NCI-H2107 treated with DMSO at 0.1 percent for 48 hours (cell line): ENCODE measurements around the gene SETD3.

Experiments
- DNase-seq: peaks from one replicate; lab custom pipeline; 2025; ENCODE audit not compliant: unreplicated experiment; lab: John Stamatoyannopoulos, UW

SETD3 gene

DNA sequence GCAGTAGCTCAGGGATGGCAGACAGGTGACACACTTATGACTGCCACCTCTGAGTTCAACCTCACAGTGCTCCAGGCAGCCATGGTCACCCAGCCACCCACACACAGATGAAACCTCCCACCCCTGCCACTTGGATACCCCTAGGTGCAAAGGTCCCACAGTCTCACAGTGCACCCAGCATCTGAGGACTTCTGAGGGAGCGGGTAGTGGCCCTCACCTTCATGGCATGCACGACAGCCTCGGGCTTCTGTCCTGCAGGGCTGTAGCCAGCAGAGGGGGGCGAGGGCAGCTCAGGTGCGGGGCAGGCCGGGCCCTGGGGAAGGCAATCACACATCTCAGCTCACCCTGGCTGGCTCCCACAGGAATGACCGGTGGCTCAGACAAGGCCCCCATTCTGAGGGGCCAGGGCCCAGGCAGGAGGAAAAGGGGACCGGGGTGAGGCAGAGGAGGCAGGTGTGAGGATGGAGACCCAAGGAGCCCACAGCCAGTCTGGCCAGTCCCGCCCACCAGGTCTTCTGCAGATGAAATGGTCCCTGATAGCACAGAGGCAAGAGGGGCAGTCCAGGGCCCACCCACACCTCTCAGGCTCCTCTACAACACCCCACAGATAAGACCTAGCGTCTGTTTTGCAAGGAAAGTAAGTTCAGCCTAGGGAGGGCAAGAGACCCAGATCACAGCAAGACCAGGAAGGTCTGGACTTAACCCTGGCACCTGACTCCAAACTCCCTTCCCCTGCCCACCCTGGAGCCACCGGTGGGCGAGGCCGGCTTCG is 36.4 kb upstream of the SETD3 start:
- DNase-seq = no peak

- no peak for DNase-seq
These were observed 35.7 kb upstream of the SETD3 start for GRCh38 chr14:99516156-99516870.

DNA sequence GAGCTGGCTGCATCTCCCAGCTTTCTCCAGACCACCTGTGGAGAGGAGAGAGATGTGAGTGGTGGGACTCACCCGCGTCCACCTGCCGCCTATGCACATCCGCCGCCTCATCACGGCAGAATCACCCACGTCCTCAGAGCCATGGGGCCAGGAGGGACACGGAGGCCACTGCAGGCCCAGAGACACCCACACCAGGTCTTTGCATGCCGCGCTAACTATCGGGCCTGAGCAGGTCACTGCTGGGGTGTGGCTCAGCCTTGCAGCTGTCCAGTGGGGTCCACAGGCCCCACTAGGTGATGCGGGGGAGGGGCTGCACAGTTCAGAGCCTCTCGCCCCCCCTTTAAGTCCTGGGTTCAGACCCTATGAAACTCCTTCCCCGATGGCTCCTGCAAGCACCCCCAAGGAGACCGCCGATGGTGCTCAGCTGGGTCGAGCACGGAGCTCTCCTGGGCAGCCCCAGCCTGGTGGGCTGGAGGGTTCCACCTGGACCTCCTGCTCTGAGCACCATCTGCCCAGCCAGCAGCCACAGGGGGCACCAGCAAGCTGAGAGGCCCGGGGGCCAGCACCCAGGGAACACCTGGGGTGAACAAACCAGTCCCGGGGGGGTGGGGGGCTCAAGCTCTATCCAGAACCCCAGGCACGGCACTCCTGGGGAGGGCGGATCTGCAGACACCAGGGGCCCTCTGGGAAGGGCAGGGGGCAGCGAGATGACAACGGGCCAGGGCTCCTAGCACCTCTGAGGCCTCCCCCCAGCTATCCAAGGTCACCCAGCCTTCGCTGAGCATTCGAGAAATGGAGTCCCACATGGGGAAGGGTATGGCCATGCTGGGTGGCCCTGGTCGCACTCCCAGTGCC is 34.9 kb upstream of the SETD3 start:
- DNase-seq = no peak

DNA sequence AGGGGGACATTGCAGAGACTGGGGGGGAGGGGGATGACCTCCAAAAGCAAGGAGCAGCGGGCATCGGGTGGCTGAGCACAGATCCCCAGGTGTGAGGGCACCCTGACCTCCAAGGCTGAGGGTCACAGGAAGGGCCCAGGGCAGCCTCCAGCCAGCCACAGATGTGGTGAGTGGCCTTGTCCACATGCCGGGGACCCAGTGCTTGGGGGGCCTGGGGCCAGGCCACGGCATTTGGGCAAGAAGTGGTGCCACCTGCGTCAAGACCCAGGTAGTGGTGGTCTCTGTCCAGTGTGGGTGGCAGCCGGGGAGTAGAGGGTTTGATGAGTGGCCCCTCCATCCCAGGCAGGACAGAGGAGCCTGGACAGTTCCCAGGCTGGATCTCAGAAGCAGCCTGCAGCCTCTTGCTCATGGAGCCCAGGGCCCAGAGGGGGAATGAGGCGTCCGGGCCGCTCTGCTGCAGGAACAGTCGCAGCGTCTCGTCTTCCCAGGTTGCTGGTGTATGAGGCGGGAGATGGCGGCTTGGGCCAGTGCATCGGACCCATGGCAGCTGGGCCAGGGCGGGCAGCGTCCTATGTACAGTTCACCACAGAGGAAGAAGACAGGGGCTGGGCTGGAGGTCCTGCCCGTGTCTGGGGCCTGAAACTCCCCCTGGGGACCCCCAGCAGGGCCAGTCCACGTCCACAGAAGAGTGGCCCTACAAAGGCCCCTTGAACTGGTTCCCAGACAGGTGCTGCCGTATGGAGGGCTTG is 34.1 kb upstream of the SETD3 start:
- DNase-seq = no peak

- no peak for DNase-seq
These were observed 33.4 kb upstream of the SETD3 start for GRCh38 chr14:99513946-99514551.

DNA sequence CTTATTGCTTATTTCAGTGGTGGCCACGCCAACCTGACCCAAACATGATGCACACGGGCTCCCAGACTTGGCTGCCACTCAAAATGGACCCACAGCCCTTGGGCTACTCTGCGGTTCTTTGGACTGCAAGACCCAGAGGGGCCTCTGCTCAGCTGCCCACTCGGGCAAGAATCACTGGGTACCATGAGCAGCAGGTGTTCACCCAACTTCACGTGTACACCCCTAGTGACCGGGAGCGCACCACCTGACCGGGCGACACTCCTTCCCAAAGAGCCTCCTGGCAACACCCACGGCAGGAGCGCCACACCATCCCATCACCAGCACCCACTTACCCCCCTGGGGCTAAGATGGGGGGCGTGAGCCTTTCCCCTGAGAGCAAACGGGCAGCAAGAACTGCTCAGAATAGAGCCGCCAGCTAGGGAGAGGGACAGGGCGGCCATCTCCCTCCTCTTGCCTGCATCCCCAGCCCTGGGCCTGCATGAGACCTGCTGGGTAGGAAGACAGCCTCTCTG is 32.6 kb upstream of the SETD3 start:
- no peak for DNase-seq

- no peak for DNase-seq
These were observed 32.0 kb upstream of the SETD3 start for GRCh38 chr14:99512571-99513182.

DNA sequence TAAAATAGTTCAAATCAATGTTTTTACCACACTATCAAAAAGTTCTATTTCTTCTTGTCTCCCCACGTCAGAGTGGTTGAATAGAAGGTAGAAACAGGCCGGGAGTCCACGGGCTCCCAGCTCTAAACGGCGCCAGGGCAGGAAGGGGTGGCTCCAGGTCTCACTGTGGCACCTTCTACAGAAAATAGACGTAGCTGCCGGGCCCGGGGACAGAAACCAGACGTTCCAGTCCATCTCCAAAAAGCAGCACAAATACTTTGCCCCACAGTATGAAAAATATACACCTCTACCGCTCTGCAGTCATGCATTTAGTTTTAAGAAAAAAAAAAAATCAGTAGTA is 31.4 kb upstream of the SETD3 start:
- no peak for DNase-seq

- DNase-seq = no peak
These were observed 30.9 kb upstream of the SETD3 start for GRCh38 chr14:99511421-99512109.

GRCh38 chr14:99510556-99511139 is 30.0 kb upstream of the SETD3 start:
- DNase-seq = no peak

DNA sequence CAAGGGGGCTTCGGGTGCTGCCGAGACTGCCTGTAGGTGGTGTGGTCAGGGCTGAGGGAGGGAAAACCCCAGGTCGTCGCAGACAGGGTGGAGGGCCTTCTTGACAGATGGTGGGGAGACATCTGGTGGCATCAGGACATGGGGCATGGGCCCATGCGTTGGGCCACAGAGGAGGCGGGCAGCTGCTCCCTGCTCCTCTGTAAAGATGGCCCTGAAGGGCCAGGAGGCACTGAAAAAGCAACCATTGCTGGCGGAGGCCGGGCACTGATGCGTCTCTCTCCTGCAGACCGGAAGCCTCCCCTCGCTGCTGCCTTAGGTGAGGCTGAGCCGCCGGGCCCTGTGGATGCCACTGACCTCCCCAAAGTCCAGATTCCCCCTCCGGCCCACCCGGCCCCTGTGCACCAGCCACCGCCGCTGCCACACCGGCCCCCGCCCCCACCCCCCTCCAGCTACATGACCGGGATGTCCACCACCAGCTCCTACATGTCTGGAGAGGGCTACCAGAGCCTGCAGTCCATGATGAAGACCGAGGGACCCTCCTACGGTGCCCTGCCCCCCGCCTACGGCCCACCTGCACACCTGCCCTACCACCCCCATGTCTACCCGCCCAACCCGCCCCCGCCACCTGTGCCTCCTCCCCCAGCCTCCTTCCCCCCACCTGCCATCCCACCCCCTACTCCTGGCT is 29.4 kb upstream of the SETD3 start:
- DNase-seq = no peak

DNA sequence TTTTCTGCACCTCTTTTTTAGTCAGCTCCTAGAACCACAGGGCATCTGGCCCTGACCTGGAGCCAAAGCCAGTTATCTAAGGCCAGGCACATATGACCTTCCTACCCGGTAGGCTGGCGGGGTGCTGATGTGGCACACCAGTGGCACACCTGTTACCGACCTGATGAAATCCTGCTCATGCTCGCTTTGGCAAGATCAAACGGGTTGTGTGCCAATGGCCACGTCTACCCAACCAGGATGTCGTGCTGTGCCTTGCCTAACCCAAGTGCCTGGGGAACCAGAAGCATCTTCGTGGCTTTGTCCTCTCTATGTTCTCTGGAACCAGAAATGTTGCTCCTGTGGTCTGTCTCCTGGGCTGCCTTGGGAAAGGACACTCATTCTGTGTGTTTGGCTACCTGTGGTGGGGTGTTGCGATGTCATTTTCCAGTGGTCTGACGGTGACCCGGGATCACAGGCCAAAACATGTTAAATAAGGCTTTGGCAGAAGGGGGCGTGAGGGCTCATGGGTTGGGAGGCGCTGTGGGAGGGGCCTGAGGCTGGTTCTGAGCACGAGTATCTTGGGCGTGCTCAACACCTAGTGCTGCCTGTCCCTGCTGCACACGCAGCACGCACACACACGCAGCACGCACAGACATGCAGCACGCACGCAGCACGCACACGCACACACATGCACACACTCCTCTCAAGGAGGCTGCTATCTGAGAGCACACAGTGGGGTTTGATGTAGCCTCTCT is 28.4 kb upstream of the SETD3 start:
- DNase-seq = no peak

GRCh38 chr14:99507860-99508640 is 27.4 kb upstream of the SETD3 start:
- no peak for DNase-seq

DNA sequence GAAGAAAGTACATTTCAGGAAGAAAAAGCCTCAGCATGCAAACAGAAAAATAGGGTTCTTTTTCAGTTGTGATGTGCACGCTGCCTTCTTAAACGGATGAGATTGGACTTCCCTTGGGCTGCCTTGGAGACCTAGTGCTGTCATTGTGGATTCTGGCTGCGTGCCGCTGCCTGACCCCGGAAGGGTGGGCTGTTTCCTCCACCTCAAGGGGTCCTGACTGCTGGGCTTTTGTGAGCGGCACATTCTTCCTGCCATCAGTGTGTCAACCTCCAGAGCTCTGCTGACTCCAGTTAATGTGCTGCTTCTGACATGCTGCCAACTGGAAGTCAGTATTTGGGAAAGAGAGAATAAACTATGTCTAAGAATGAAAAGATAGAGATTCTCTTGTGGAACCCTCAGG is 25.6 kb upstream of the SETD3 start:
- DNase-seq = no peak

GRCh38 chr14:99505089-99505488 is 24.4 kb upstream of the SETD3 start:
- no peak for DNase-seq

DNA sequence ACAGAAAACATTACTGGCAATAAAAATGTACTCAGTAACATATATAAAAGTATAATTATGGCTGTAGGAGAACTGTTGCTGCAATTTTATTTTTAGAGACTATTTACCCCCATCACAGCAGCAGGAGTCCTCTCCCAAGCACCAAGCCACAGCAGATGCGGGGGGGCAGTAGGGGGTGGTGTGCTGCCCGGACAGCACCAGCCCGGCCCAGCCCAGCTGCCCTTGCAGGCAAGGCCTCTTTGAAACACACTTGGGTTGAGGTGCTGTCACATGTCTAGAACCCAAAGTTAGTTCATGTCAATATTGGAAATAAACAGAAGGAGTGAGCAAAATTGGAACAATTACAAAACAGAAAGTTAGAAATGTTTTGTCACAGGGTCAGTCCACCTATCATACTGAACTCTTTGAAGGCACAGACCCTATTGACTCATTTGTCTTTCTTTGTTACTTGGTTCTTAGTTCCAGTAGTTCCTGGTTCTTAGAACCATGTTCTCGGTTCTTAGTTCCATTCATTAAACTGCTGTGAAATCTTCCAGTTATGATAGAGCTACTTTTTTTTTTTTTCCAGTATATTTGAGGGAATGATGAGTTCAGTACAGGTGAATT is 23.3 kb upstream of the SETD3 start:
- DNase-seq = no peak

DNA sequence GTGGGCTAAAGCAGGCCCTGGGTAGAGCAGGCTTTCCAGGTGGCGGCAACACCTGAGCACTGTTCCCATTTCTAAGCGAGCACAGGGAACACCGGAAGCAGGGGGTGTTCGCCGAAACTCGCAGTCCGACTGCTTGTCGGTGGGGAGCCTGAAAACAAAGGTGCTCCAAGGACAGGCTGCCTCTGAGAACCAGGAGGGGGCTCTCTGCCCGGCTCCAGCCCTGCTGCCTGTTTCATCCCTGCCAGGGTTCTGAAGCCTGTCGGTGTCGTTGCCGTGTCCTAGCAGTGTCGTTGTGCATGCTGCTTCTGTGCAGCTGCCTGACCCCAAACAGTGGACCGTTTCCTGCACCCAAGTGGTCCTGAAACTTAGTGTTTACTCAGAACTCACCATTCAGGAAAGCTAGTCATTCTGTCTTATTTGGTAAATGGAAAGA is 22.3 kb upstream of the SETD3 start:
- no peak for DNase-seq
